OCI-LY7 (cell line): ENCODE results near the gene PODXL2. TPM values are rescaled to one million over a fixed set of nuclear protein-coding genes. Genes with fewer than 3 reads are reported as not detected.

Source experiments
- BruUV-seq: library from RNA; stranded (reverse); fragments of 400-500 nt; replicated peaks from 2 replicates; lab custom pipeline; 2021; lab: Mats Ljungman, UMichigan
- CTCF ChIA-PET: fragments of 300-600 bp; sonication (Branson Sonifier 250); formaldehyde crosslinking; loops from one replicate; lab custom pipeline; 2022; ENCODE audit warnings: antibody characterized with exemption; ENCODE audit not compliant: unreplicated experiment; lab: Charles Lee
- POLR2A ChIA-PET: fragments of 300-600 bp; sonication (Branson Sonifier 250); formaldehyde crosslinking; loops from one replicate; lab custom pipeline; 2022; ENCODE audit warnings: antibody characterized with exemption; lab: Charles Lee
- DNase-seq: peaks from one replicate; pipeline ENCODE4 v3.0.0-alpha.2; 2015; ENCODE audit warnings: low spot score
- H2AFZ ChIP-seq: fragments of 200-600 bp; sonication (generic), shearing (Covaris generic); 2 replicates; pipeline ENCODE4 v1.6.1; 2014; ENCODE audit warnings: mild to moderate bottlenecking, antibody characterized with exemption, low read length, moderate library complexity
- H3K27ac ChIP-seq: fragments of 200-600 bp; sonication (generic); 2 replicates; pipeline ENCODE4 v1.5.1; 2014; ENCODE audit warnings: mixed run types, low read depth, mild to moderate bottlenecking, moderate library complexity, low read length, inconsistent platforms; ENCODE audit not compliant: poor library complexity, severe bottlenecking
- H3K36me3 ChIP-seq: fragments of 200-600 bp; sonication (generic); 2 replicates; pipeline ENCODE4 v1.6.1; 2014; ENCODE audit warnings: mild to moderate bottlenecking, antibody characterized with exemption, low read length, moderate library complexity, mixed read lengths; ENCODE audit not compliant: insufficient read depth
- H3K4me1 ChIP-seq: fragments of 200-600 bp; sonication (generic); 2 replicates; pipeline ENCODE4 v1.5.1; 2014; ENCODE audit warnings: mild to moderate bottlenecking, low read length; ENCODE audit not compliant: insufficient read depth, poor library complexity, severe bottlenecking
- H3K4me2 ChIP-seq: fragments of 200-600 bp; sonication (generic); 2 replicates; pipeline ENCODE4 v1.6.1; 2014; ENCODE audit warnings: mild to moderate bottlenecking, low read length
- H3K4me3 ChIP-seq: fragments of 200-600 bp; sonication (generic); 2 replicates; pipeline ENCODE4 v1.5.1; 2014; ENCODE audit warnings: mild to moderate bottlenecking, low read depth, low read length; ENCODE audit not compliant: poor library complexity, severe bottlenecking
- H3K79me2 ChIP-seq: fragments of 200-600 bp; sonication (generic); 2 replicates; pipeline ENCODE4 v1.6.1; 2016; ENCODE audit warnings: low read depth, mild to moderate bottlenecking, low read length, moderate library complexity, mixed read lengths; ENCODE audit not compliant: insufficient read depth
- H3K9me2 ChIP-seq: fragments of 200-600 bp; sonication (generic); 2 replicates; pipeline ENCODE4 v1.6.1; 2016; ENCODE audit warnings: mild to moderate bottlenecking, low read length, mixed read lengths; ENCODE audit not compliant: insufficient read depth
- H3K9me3 ChIP-seq: fragments of 200-600 bp; sonication (generic); 2 replicates; pipeline ENCODE4 v1.6.1; 2014; ENCODE audit warnings: mild to moderate bottlenecking, mixed run types, low read length, mixed read lengths
- H4K20me1 ChIP-seq: fragments of 200-600 bp; sonication (generic); 2 replicates; pipeline ENCODE4 v1.6.1; 2014; ENCODE audit warnings: mild to moderate bottlenecking, antibody characterized with exemption, low read length, moderate library complexity, mixed read lengths; ENCODE audit not compliant: insufficient read depth
- CTCF ChIP-seq: fragments of 200-600 bp; sonication (generic); conservative IDR thresholded peaks from 2 replicates; pipeline ENCODE4 v1.5.1; 2014; ENCODE audit warnings: mild to moderate bottlenecking, antibody characterized with exemption, low read length, moderate library complexity, mixed read lengths
- EZH2phosphoT487 ChIP-seq: fragments of 200-600 bp; sonication (generic); IDR thresholded peaks from 2 replicates; pipeline ENCODE4 v1.6.1; 2018; ENCODE audit warnings: low read depth, borderline replicate concordance, mild to moderate bottlenecking, mixed run types, antibody characterized with exemption, low read length, moderate library complexity, mixed read lengths
- intact Hi-C: fragments of 100-400 bp; cut with micrococcal nuclease; formaldehyde crosslinking; loops from one replicate; pipeline ENCODE4 v1.10.0; 2022; ENCODE audit not compliant: unreplicated experiment
- total RNA-seq, 2 experiments: library from RNA; depleted of rRNA in 1 of 2; stranded (reverse); fragments of >200 nt in 1 of 2; shearing (Covaris generic) in 1 of 2; gene quantifications; 2 replicates each; pipeline ENCODE4 v1.2.3, GENCODE V29; 2014 to 2022

The PODXL2 gene
- total RNA-seq, 2 experiments from 2014 or later, result 16.1 to 29.4 TPM

GRCh38 chr3:127632035-127632820, 3.2 kb downstream of the PODXL2 start:
- no peak overlapping the region for H3K4me3 ChIP-seq
- H3K9me3 ChIP-seq, result no peaks in the 10 kb centered on the region
- no peak overlapping the region for H2AFZ ChIP-seq
- no peaks in the 10 kb centered on the region for H3K36me3 ChIP-seq
- TF ChIP-seq CTCF (no peak), EZH2phosphoT487 (no peak)
- no TSS peak for BruUV-seq
- intact Hi-C loops, result no loop called here
- H4K20me1 ChIP-seq, result no peaks in the 10 kb centered on the region
- no peaks in the 10 kb centered on the region for H3K9me2 ChIP-seq
- no peak overlapping the region for H3K27ac ChIP-seq
- POLR2A ChIA-PET, result no interaction called here
- no peak overlapping the region for H3K4me2 ChIP-seq
- H3K79me2 ChIP-seq, result no peaks in the 10 kb centered on the region
- H3K4me1 ChIP-seq, result peaks cover 21% of the 10 kb centered on the region
- no peak for DNase-seq
- CTCF ChIA-PET, result no interaction called here

GRCh38 chr3:127634653-127635052, 5.7 kb downstream of the PODXL2 start:
- no peaks in the 10 kb centered on the region; the same call in 1 of the 2 replicates for H3K36me3 ChIP-seq
- ChIA-PET CTCF (no interaction called here), POLR2A (interaction anchor here (1.8 kb wide), 1 partner anchor 12 kb away, joined by 4 read pairs; no protein-coding TSS in a partner anchor)
- no peaks in the 10 kb centered on the region for H4K20me1 ChIP-seq
- no peak overlapping the region for H2AFZ ChIP-seq
- no peaks in the 10 kb centered on the region for H3K79me2 ChIP-seq
- no peaks in the 10 kb centered on the region for H3K9me2 ChIP-seq
- DNase-seq, result no peak
- peaks cover 26% of the 10 kb centered on the region for H3K4me1 ChIP-seq
- no peak overlapping the region for H3K4me2 ChIP-seq
- H3K27ac ChIP-seq, result no peak overlapping the region
- TF ChIP-seq EZH2phosphoT487, result no peak
- TF ChIP-seq CTCF, result no peak
- intact Hi-C loops, result no loop called here
- no peaks in the 10 kb centered on the region for H3K9me3 ChIP-seq
- BruUV-seq, result no TSS peak
- H3K4me3 ChIP-seq, result no peak overlapping the region

- H3K27ac ChIP-seq, result no peak overlapping the region
- H4K20me1 ChIP-seq, result no peaks in the 10 kb centered on the region
- BruUV-seq, result no TSS peak
- no peaks in the 10 kb centered on the region for H3K79me2 ChIP-seq
- H3K9me3 ChIP-seq, result no peaks in the 10 kb centered on the region
- no peaks in the 10 kb centered on the region for H3K9me2 ChIP-seq
- no peaks in the 10 kb centered on the region; the same call in 1 of the 2 replicates for H3K36me3 ChIP-seq
- peaks cover 12% of the 10 kb centered on the region for H3K4me1 ChIP-seq
- no peak overlapping the region for H2AFZ ChIP-seq
- no peak for TF ChIP-seq CTCF
- no peak for TF ChIP-seq EZH2phosphoT487
- ChIA-PET POLR2A (no interaction called here), CTCF (no interaction called here)
- intact Hi-C loops, result no loop called here
- no peak overlapping the region for H3K4me2 ChIP-seq
- DNase-seq, result peak; percentile 42
- no peak overlapping the region for H3K4me3 ChIP-seq
Observed at GRCh38 chr3:127637546-127637945, 8.6 kb downstream of the PODXL2 start.
